IgD-negative memory B cell (primary cell): ENCODE data around the gene MUC20. TPM values are rescaled to one million over a fixed set of nuclear protein-coding genes. Genes with fewer than 3 reads are reported as not detected.
"Not testable (repeated sequence)": the region's sequence is repeated elsewhere in the genome, so short reads cannot be mapped to it uniquely, and the experiment has no call there.

Experiments used
- H3K27ac Mint-ChIP-seq, 3 donors: one replicate each; pipeline ENCODE4 v1.8.0; 2020 to 2022; ENCODE audit warnings: mild to moderate bottlenecking in 3 of 3, mixed read lengths in 3 of 3, moderate library complexity in 1 of 3
- H3K27me3 Mint-ChIP-seq: one replicate; pipeline ENCODE4 v1.8.0; 2021; ENCODE audit warnings: mixed read lengths
- H3K36me3 Mint-ChIP-seq: one replicate; pipeline ENCODE4 v1.8.0; 2020; ENCODE audit warnings: mild to moderate bottlenecking, mixed read lengths
- H3K4me1 Mint-ChIP-seq, 3 donors: one replicate each; pipeline ENCODE4 v1.8.0; 2020 to 2022; ENCODE audit warnings: mixed read lengths in 3 of 3, mild to moderate bottlenecking in 1 of 3
- H3K4me3 Mint-ChIP-seq, 4 donors: one replicate each; pipeline ENCODE4 v1.8.0; 2020 to 2022; ENCODE audit warnings: mild to moderate bottlenecking in 4 of 4, mixed read lengths in 4 of 4, moderate library complexity in 3 of 4
- H3K9me3 Mint-ChIP-seq, 3 donors: one replicate each; pipeline ENCODE4 v1.8.0; 2020 to 2021; ENCODE audit warnings: mixed read lengths in 3 of 3, mild to moderate bottlenecking in 1 of 3
- polyA plus RNA-seq: library from polyadenylated mRNA; unstranded; fragments of 300-500 nt; fragmentation: Illumina TruSeq; gene quantifications from one replicate; pipeline ENCODE4 v1.2.3, GENCODE V29; 2021

MUC20 gene
- polyA plus RNA-seq, 1 donor from 2014 or later, result 0.39 TPM

GRCh38 chr3:195689184-195690070 lies 31.4 kb upstream of the MUC20 start:
- H3K36me3 Mint-ChIP-seq, H3K4me3 Mint-ChIP-seq, H3K9me3 Mint-ChIP-seq, H3K27ac Mint-ChIP-seq, H3K4me1 Mint-ChIP-seq, H3K27me3 Mint-ChIP-seq: not testable (repeated sequence)

DNA sequence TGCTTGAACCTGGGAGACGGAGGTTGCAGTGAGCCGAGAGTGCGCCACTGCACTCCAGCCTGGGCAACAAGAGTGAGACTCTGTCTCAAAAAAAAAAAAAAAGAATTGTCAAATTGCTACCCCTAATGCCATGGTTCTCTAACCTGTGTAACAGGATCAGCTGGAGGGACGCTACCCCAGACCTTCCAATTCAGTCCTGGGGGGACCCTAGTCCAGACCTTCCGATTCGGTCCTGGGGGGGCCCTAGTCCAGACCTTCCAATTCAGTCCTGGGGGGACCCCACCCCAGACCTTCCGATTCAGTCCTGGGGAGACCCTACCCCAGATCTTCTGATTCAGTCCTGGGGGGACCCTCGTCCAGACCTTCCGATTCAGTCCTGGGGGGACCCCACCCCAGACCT lies 29.8 kb upstream of the MUC20 start:
- Mint-ChIP-seq H3K4me3 (no peak overlapping the region), H3K9me3 (no peaks in the 10 kb centered on the region), H3K4me1 (peaks cover under 1 to 5% (median 2%) of the 10 kb centered on the region in 3 donors), H3K36me3 (peaks cover 4% of the 10 kb centered on the region), H3K27ac (no peak overlapping the region), H3K27me3 (no peaks in the 10 kb centered on the region)

GRCh38 chr3:195691596-195692353 lies 29.0 kb upstream of the MUC20 start:
- not testable (repeated sequence) for H3K27ac Mint-ChIP-seq, H3K4me1 Mint-ChIP-seq, H3K36me3 Mint-ChIP-seq, H3K27me3 Mint-ChIP-seq, H3K4me3 Mint-ChIP-seq, H3K9me3 Mint-ChIP-seq

GRCh38 chr3:195692354-195692685 lies 28.5 kb upstream of the MUC20 start:
- no peak overlapping the region for H3K4me3 Mint-ChIP-seq
- no peak overlapping the region for H3K27ac Mint-ChIP-seq
- H3K9me3 Mint-ChIP-seq, result no peaks in the 10 kb centered on the region
- H3K36me3 Mint-ChIP-seq, result peaks cover 5% of the 10 kb centered on the region
- H3K27me3 Mint-ChIP-seq, result no peaks in the 10 kb centered on the region
- peaks cover 4 to 10% (median 8%) of the 10 kb centered on the region in 3 donors for H3K4me1 Mint-ChIP-seq

GRCh38 chr3:195692781-195693427 lies 27.9 kb upstream of the MUC20 start:
- peaks cover 4 to 12% (median 12%) of the 10 kb centered on the region in 3 donors for H3K4me1 Mint-ChIP-seq
- peaks cover 7% of the 10 kb centered on the region for H3K36me3 Mint-ChIP-seq
- no peaks in the 10 kb centered on the region for H3K27me3 Mint-ChIP-seq
- no peak overlapping the region for H3K4me3 Mint-ChIP-seq
- H3K9me3 Mint-ChIP-seq, result no peaks in the 10 kb centered on the region
- no peak overlapping the region for H3K27ac Mint-ChIP-seq

- no peak overlapping the region for H3K4me3 Mint-ChIP-seq
- no peaks in the 10 kb centered on the region for H3K9me3 Mint-ChIP-seq
- no peaks in the 10 kb centered on the region for H3K27me3 Mint-ChIP-seq
- peaks cover 10% of the 10 kb centered on the region for H3K36me3 Mint-ChIP-seq
- H3K27ac Mint-ChIP-seq, result no peak overlapping the region
- H3K4me1 Mint-ChIP-seq, result peaks cover 4 to 12% (median 12%) of the 10 kb centered on the region in 3 donors
Measured at GRCh38 chr3:195693428-195694216, 27.2 kb upstream of the MUC20 start.

DNA sequence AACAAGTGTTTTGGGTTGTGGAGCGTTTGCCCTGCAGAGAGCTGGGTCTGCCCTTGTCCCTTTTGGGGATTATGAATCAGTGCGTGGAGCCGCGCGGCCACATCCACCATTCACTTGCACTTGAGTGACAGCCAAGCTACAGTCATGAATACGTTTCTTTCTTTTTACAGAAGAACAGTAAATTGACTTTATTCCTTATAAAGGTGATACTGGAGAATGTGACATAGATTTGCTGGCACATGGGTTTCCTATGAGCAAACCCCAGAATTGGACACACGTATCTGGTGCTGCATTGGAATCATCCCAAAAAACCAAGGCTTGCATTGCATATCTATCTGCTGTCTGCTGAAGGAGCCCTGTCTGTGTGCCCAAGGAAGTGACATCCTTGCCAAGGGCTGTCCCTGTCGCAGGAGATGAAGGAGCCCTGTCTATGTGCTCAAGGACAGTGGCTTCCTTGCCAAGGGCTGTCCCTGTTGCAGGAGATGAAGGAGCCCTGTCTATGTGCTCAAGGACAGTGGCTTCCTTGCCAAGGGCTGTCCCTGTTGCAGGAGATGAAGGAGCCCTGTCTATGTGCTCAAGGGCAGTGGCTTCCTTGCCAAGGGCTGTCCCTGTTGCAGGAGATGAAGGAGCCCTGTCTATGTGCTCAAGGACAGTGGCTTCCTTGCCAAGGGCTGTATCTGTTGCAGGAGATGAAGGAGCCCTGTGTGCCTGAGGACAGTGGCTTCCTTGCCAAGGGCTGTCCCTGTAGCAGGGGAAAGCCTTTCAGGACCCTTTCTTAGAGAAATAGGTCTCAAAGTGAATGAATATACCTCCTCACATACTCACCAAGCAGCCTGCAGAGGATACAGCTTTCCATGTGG lies 26.3 kb upstream of the MUC20 start:
- not testable (repeated sequence) for H3K36me3 Mint-ChIP-seq, H3K9me3 Mint-ChIP-seq, H3K27me3 Mint-ChIP-seq, H3K27ac Mint-ChIP-seq, H3K4me3 Mint-ChIP-seq
- H3K4me1 Mint-ChIP-seq, result peaks cover 4 to 12% (median 12%) of the 10 kb centered on the region in 3 donors

- H3K4me1 Mint-ChIP-seq, result peaks cover 4 to 18% (median 12%) of the 10 kb centered on the region in 3 donors
- peaks cover 6% of the 10 kb centered on the region for H3K36me3 Mint-ChIP-seq
- H3K4me3 Mint-ChIP-seq, result no peak overlapping the region
- H3K9me3 Mint-ChIP-seq, result no peaks in the 10 kb centered on the region
- H3K27ac Mint-ChIP-seq, result no peak overlapping the region
- H3K27me3 Mint-ChIP-seq, result no peaks in the 10 kb centered on the region
Measured at GRCh38 chr3:195696632-195697278, 24.0 kb upstream of the MUC20 start.

- Mint-ChIP-seq H3K4me3 (no peak overlapping the region), H3K9me3 (no peaks in the 10 kb centered on the region), H3K27ac (peak overlapping the region in 1 of 3 donors; percentile 5), H3K4me1 (peaks cover 4 to 18% (median 12%) of the 10 kb centered on the region in 3 donors), H3K36me3 (peaks cover 6% of the 10 kb centered on the region), H3K27me3 (no peaks in the 10 kb centered on the region)
Measured at GRCh38 chr3:195697582-195698324, 23.0 kb upstream of the MUC20 start.

- no peak overlapping the region for H3K27ac Mint-ChIP-seq
- H3K27me3 Mint-ChIP-seq, result no peaks in the 10 kb centered on the region
- no peaks in the 10 kb centered on the region for H3K9me3 Mint-ChIP-seq
- peaks cover 6% of the 10 kb centered on the region for H3K36me3 Mint-ChIP-seq
- no peak overlapping the region for H3K4me3 Mint-ChIP-seq
- H3K4me1 Mint-ChIP-seq, result peaks cover 4 to 18% (median 12%) of the 10 kb centered on the region in 3 donors
Measured at GRCh38 chr3:195698325-195698646, 22.5 kb upstream of the MUC20 start.

DNA sequence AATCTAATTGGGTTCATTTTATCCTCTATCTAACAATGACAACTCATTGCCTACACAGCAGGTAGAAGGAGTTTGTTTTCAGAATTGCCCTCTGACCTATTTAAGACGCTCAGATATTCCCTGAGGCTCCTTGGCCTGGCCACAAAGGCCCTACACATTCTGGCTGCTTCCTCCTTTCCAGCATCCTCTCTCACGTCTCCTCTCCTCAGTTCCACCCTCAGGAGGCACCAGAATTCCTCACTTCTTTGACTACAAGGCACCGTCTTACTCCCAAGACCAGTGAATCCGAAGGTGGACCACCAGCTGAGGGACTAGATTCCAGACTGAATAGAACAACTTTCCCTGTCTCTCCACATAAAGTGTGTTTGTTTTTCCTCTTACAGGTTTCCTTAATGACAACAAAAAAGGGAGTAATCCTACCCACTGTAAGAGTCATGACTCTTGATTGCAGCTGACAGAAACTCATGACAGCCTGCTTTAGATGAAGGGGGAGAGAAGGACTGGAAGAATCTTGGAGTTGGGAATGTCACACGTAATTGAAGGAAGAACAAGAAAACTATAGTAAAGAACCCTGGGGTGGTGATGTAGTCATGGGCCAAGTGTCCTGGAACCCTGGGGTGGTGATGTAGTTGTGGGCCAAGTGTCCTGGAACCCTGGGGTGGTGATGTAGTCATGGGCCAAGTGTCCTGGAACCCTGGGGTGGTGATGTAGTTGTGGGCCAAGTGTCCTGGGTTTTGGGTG lies 22.0 kb upstream of the MUC20 start:
- H3K4me3 Mint-ChIP-seq, result no peak overlapping the region
- no peaks in the 10 kb centered on the region for H3K27me3 Mint-ChIP-seq
- H3K36me3 Mint-ChIP-seq, result peaks cover 6% of the 10 kb centered on the region
- H3K4me1 Mint-ChIP-seq, result peaks cover 4 to 18% (median 12%) of the 10 kb centered on the region in 3 donors
- H3K9me3 Mint-ChIP-seq, result no peaks in the 10 kb centered on the region
- H3K27ac Mint-ChIP-seq, result peak overlapping the region in 1 of 3 donors; percentile 33

DNA sequence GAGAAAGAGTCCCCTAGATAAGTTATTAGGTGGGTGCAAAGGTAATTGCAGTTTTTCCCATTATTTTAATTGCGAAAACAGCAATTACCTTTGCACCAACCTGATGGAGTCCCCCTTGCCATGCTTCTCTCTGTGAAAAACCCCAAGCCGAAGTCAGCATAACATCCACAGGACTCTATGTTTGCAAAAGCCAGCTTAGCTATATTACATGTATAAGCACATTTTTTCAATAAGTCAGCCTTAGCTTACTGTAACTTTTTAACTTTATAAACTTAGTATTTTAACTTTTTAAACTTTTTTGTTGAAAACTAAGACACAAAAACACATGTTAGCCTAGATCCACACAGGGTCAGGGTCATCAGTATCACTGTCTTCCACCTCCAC lies 21.4 kb upstream of the MUC20 start:
- H3K36me3 Mint-ChIP-seq, result peaks cover 6% of the 10 kb centered on the region
- peaks cover 4 to 18% (median 12%) of the 10 kb centered on the region in 3 donors for H3K4me1 Mint-ChIP-seq
- no peaks in the 10 kb centered on the region for H3K27me3 Mint-ChIP-seq
- H3K9me3 Mint-ChIP-seq, result no peaks in the 10 kb centered on the region
- no peak overlapping the region for H3K27ac Mint-ChIP-seq
- no peak overlapping the region for H3K4me3 Mint-ChIP-seq

DNA sequence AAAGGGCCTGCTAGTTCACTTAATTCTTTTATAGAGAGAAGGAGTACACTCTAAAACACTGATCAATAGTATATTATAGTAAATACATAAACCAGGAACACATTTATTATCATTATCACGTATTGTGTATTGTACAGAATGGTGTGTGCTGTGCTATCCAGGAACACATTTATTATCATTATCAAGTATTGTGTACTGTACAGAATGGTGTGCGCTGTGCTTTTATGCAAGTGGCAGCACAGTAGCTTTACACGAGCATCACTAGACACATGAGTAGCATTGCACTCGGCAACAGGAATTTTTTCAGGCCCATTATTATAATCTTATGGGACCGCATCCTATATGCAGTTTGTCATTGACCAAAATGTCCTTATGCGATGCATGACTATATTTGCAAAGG lies 20.9 kb upstream of the MUC20 start:
- Mint-ChIP-seq H3K4me3 (no peak overlapping the region), H3K36me3 (peaks cover 6% of the 10 kb centered on the region), H3K9me3 (no peaks in the 10 kb centered on the region), H3K27ac (peak overlapping the region in 1 of 3 donors; percentile 64), H3K27me3 (no peaks in the 10 kb centered on the region), H3K4me1 (peaks cover 4 to 18% (median 12%) of the 10 kb centered on the region in 3 donors)
